ENCODE data around the gene CABS1. TPM values are rescaled to one million over a fixed set of nuclear protein-coding genes. Genes with fewer than 3 reads are reported as not detected.

CABS1 gene
- total and polyA plus RNA-seq, 5 donors, result not detected

DNA sequence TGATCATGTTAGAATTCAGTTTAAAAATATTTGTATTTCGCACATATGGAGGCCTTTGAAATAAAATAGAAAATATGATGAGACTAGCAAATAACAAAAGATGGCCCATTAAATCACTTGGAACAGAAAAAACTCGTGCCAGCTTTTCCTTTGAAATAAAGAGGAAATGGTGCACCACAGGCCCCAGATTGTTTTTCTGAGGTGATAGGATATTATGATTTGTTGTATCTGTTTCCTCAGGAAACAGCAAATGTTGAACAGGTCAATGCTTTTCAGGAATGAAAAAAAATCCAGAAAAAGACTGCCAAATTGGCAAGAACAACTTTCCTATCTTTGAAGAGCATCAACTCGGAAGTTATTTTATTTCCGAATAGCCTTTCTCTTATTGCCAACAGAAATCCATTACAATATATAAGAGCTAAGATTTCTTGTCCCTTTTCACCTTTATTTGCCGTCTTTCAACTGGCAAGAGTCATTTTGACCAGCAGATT is 48.0 kb downstream of the CABS1 start, which contains the start of gene SMR3B:
TSS of gene SMR3B (plus strand) at position 441 of the 491 bp plus-strand sequence. CDS start 1,380 bp downstream, outside the sequence.
- H3K4me1 ChIP-seq (ENCODE audit: control insufficient read depth, insufficient read depth, low read length), result no peaks in the 10 kb centered on the region
- 56% methylated on average over 5 of the region's 5 CpGs for WGBS
- intact Hi-C loops (cut with DNase I), result no loop called here
- H3K27me3 ChIP-seq (ENCODE audit: control insufficient read depth, insufficient read depth), result no peaks in the 10 kb centered on the region
- no peak within 1 kb of the TSS for H3K4me3 ChIP-seq (ENCODE audit: low read length)
- no peak for DNase-seq
- no peak for ATAC-seq
- no peak within 1 kb of the TSS for H3K27ac ChIP-seq (ENCODE audit: low read length)
- H3K9me3 ChIP-seq (ENCODE audit: control insufficient read depth, low read length), result no peaks in the 10 kb centered on the region

Other genes with a start within 250 kb of the CABS1 start
- not detected for gene PRR27, start 180.7 kb upstream of the CABS1 start, total RNA-seq
- gene PRR27, start 180.7 kb upstream of the CABS1 start, polyA plus RNA-seq, result not detected
- not detected for gene ODAM, start 139.3 kb upstream of the CABS1 start, total RNA-seq
- gene ODAM, start 139.3 kb upstream of the CABS1 start, polyA plus RNA-seq, result not detected
- gene FDCSP, start 108.9 kb upstream of the CABS1 start, total RNA-seq, result not detected
- gene FDCSP, start 108.9 kb upstream of the CABS1 start, polyA plus RNA-seq, result not detected
- not detected for gene CSN3, start 92.4 kb upstream of the CABS1 start, total RNA-seq
- gene CSN3, start 92.4 kb upstream of the CABS1 start, polyA plus RNA-seq, result not detected
- not detected for gene SMR3A, start 25.8 kb downstream of the CABS1 start, total RNA-seq
- gene SMR3A, start 25.8 kb downstream of the CABS1 start, polyA plus RNA-seq, result not detected
- gene SMR3B, start 48.1 kb downstream of the CABS1 start, total RNA-seq, result not detected
- gene SMR3B, start 48.1 kb downstream of the CABS1 start, polyA plus RNA-seq, result not detected
- gene OPRPN, start 63.0 kb downstream of the CABS1 start, total RNA-seq, result not detected
- gene OPRPN, start 63.0 kb downstream of the CABS1 start, polyA plus RNA-seq, result not detected
- not detected for gene MUC7, start 137.2 kb downstream of the CABS1 start, total RNA-seq
- gene MUC7, start 137.2 kb downstream of the CABS1 start, polyA plus RNA-seq, result not detected
- not detected for gene AMTN, start 183.6 kb downstream of the CABS1 start, total RNA-seq
- gene AMTN, start 183.6 kb downstream of the CABS1 start, polyA plus RNA-seq, result not detected